ENCODE data around the gene BCL7C. TPM values are rescaled to one million over a fixed set of nuclear protein-coding genes. Genes with fewer than 3 reads are reported as not detected.
A peak's percentile ranks its signal among the peaks of the same experiment; 100 is the strongest.
"Not testable (repeated sequence)": the region's sequence is repeated elsewhere in the genome, so short reads cannot be mapped to it uniquely, and the experiment has no call there.

The BCL7C gene
- total RNA-seq (10 to 100 TPM; 17.8 to 19.1 TPM), total RNA-seq (6.9 to 41.1 (median 25.8) reads per million in 172 experiments)
- 33.1 TPM for polyA plus RNA-seq (2013, experiment 1 of 2)
- 26.4 TPM for polyA plus RNA-seq (2013, experiment 2 of 2)

DNA sequence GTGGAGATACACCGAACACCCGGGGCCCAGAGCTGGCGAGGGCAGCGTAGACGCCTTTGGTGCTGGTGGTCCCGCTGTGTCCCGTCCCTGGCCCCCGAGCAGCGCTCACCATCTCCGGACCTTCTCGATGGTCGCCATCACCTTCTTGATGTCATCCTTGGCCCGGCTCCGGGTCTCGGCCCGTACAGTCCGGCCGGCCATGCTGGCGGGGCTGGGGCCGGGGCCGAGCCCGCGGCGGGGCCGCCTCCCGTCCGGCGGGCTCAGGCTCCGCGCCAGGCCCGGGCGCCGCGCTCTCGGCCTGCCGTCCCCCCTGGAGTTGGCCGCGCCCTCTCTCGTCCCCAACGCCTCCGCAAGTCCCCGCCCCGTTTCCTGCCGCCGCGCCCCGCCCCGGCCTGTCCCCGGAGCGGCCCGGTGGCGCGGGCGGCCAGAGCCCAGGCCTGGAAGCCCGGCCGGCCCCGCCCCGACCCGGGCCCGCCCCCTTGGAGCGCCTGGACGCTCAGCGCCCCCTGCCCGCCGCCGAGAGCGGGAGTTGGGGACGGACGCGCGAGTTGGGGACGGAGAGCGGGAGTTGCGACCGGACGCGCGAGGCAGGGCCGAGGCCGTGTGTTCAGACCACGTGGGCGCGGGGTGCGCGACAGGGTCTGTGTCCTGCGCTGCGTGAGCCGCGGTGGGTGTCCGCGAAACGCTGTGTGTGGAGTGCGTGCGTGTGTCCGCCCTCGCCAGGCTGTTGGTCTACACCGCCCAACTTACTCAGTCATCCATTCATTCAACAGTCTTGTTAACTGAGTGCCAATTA is at the start of gene BCL7C:
BCL7C (minus strand) TSS at position 334 of the 796 bp plus-strand sequence; CDS start at position 201, 133 bp downstream.
- H3K4me1 ChIP-seq (ENCODE audit: insufficient read depth, low read length), result peaks cover 45% of the 10 kb centered on the region
- H3K4me3 Mint-ChIP-seq, result peak within 1 kb of the TSS; percentile 88
- ATAC-seq (ENCODE audit: poor library complexity) (peak; percentile 72), DNase-seq (peak; percentile 51 to 89 (median 74))
- no peaks in the 10 kb centered on the region for H3K27me3 ChIP-seq (ENCODE audit: control insufficient read depth in 1 of 2, insufficient read depth in 2 of 2, low read length in 2 of 2)
- ChIA-PET CTCF (interaction anchor here (1.3 to 1.4 kb wide), 2 partner anchors 8 to 49 kb away, joined by 5 to 7 read pairs; no protein-coding TSS in a partner anchor), POLR2A (interaction anchor here (1.0 to 5.6 kb wide), 4 partner anchors 8 to 224 kb away, joined by 4 to 35 read pairs (median 8); partner anchors contain the start of gene KAT8)
- peak within 1 kb of the TSS; percentile 72 for H3K27ac Mint-ChIP-seq
- H3K4me3 ChIP-seq (ENCODE audit: low read length), result peak within 1 kb of the TSS; percentile 88
- no peaks in the 10 kb centered on the region for H3K9me3 ChIP-seq (ENCODE audit: control insufficient read depth in 1 of 2, insufficient read depth in 1 of 2, low read length in 2 of 2)
- no peaks in the 10 kb centered on the region for H3K9me3 Mint-ChIP-seq
- no peaks in the 10 kb centered on the region for H3K27me3 Mint-ChIP-seq
- peaks cover 20% of the 10 kb centered on the region for H3K36me3 ChIP-seq (ENCODE audit: insufficient read depth, low read length)
- peaks cover 49% of the 10 kb centered on the region for H3K4me1 Mint-ChIP-seq (ENCODE audit: low read depth)
- peaks cover 20% of the 10 kb centered on the region for H3K36me3 Mint-ChIP-seq (ENCODE audit: low read depth)
- intact Hi-C loops (cut with DNase I, micrococcal nuclease), result loop anchor here (1.0 to 2.0 kb wide), 2 partner anchors 19 kb away; no protein-coding TSS in a partner anchor
- H3K27ac ChIP-seq (ENCODE audit: low read depth in 1 of 2, low read length in 2 of 2), result peak within 1 kb of the TSS; percentile 73 to 85
- TF ChIP-seq, protein P1, sequence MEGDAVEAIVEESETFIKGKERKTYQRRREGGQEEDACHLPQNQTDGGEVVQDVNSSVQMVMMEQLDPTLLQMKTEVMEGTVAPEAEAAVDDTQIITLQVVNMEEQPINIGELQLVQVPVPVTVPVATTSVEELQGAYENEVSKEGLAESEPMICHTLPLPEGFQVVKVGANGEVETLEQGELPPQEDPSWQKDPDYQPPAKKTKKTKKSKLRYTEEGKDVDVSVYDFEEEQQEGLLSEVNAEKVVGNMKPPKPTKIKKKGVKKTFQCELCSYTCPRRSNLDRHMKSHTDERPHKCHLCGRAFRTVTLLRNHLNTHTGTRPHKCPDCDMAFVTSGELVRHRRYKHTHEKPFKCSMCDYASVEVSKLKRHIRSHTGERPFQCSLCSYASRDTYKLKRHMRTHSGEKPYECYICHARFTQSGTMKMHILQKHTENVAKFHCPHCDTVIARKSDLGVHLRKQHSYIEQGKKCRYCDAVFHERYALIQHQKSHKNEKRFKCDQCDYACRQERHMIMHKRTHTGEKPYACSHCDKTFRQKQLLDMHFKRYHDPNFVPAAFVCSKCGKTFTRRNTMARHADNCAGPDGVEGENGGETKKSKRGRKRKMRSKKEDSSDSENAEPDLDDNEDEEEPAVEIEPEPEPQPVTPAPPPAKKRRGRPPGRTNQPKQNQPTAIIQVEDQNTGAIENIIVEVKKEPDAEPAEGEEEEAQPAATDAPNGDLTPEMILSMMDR (IDR thresholded peaks at IDR 0.05), result no peak

DNA sequence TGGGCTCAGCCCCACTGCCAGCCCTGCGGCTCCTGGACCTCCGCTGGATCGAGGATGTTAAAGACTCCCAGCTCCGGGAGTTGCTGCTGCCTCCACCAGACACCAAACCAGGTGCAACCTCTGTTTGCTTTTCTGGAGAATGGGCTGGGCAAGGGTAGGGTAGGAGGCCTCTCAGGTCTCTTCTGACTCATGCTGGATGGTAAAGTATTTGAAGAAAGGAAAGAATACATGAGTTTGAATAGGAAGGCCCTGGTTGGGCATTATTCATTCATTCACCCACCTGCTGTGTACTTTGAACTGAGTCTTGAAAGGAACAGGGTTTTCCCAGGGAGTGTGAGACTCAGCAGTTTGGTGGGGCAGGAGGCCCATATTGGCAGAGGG is 48.5 kb upstream of the BCL7C start:
- Mint-ChIP-seq H3K9me3 (no peaks in the 10 kb centered on the region), H3K4me3 (no peak overlapping the region), H3K36me3 (ENCODE audit: low read depth) (peaks cover 10% of the 10 kb centered on the region), H3K27ac (no peak overlapping the region), H3K27me3 (no peaks in the 10 kb centered on the region), H3K4me1 (ENCODE audit: low read depth) (peaks cover 15% of the 10 kb centered on the region)
- TF ChIP-seq, protein P1 (IDR thresholded peaks at IDR 0.05), result no peak
- no peak for DNase-seq
- no peak for ATAC-seq (ENCODE audit: poor library complexity)
- Histone ChIP-seq H3K27ac (ENCODE audit: low read depth in 1 of 2, low read length in 2 of 2) (peak overlapping the region in 1 of 2 donors; percentile 52), H3K9me3 (ENCODE audit: control insufficient read depth in 1 of 2, insufficient read depth in 1 of 2, low read length in 2 of 2) (no peaks in the 10 kb centered on the region), H3K27me3 (ENCODE audit: control insufficient read depth in 1 of 2, insufficient read depth in 2 of 2, low read length in 2 of 2) (no peaks in the 10 kb centered on the region), H3K36me3 (ENCODE audit: insufficient read depth, low read length) (peaks cover 7% of the 10 kb centered on the region), H3K4me3 (ENCODE audit: low read length) (no peak overlapping the region), H3K4me1 (ENCODE audit: insufficient read depth, low read length) (peaks cover 13% of the 10 kb centered on the region)
- intact Hi-C loops (cut with DNase I, micrococcal nuclease), result loop anchor here (1.0 kb wide), 1 partner anchor 98 kb away; no protein-coding TSS in a partner anchor
- ChIA-PET CTCF (interaction anchor here (1.0 to 2.4 kb wide), 8 partner anchors 8 to 175 kb away, joined by 3 to 14 read pairs (median 5); partner anchors contain the start of gene KAT8), POLR2A (interaction anchor here (1.7 kb wide), 1 partner anchor 98 kb away, joined by 9 read pairs; no protein-coding TSS in a partner anchor)

DNA sequence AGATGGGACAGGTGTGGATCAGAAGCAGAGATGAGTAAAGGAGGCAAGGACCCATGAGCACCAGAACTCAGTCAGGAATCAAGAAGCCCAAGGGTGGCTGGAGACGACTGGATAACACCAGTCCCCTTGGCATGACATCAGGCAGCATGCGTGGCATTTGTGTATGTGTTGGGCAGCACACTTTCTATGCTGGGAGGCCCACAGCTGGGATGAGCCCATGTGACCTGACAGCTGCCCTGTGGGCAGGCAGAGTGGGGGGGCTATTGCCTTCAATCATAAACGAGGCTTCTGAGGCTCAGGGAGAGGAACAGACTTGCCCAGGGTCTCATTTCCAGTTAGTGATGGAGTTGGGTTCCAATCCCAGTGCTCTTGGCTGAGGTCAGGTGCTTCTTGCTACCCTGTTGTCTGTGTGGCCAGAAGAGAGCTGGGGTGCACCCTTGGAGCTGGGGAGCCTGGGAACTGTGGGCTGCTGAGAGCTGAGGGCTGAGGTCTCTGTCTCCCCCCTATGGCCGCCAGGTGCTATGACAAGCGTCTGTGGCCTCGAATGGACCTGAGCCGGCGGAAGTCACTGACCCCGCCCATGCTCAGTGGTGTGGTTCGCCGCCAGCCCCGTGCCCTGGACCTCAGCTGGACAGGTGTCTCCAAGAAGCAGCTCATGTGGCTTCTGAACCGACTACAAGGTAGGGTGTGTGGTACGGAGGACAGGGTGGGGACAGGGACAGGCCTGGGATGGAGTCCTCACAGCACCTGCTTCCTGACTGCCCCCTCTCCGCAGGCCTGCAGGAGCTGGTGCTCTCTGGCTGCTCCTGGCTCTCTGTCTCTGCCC is 47.9 kb upstream of the BCL7C start:
- Mint-ChIP-seq H3K27me3 (no peaks in the 10 kb centered on the region), H3K4me1 (ENCODE audit: low read depth) (peaks cover 19% of the 10 kb centered on the region), H3K36me3 (ENCODE audit: low read depth) (peaks cover 10% of the 10 kb centered on the region), H3K27ac (no peak overlapping the region), H3K9me3 (no peaks in the 10 kb centered on the region), H3K4me3 (no peak overlapping the region)
- H3K9me3 ChIP-seq (ENCODE audit: control insufficient read depth in 1 of 2, insufficient read depth in 1 of 2, low read length in 2 of 2), result no peaks in the 10 kb centered on the region
- ATAC-seq (ENCODE audit: poor library complexity), result peak; percentile 95
- TF ChIP-seq, protein P1 (IDR thresholded peaks at IDR 0.05), result peak; percentile 87
- H3K27ac ChIP-seq (ENCODE audit: low read depth in 1 of 2, low read length in 2 of 2), result peak overlapping the region in 1 of 2 donors; percentile 52
- H3K4me1 ChIP-seq (ENCODE audit: insufficient read depth, low read length), result peaks cover 13% of the 10 kb centered on the region
- ChIA-PET CTCF (interaction anchor here (0.6 to 2.4 kb wide), 10 partner anchors 9 to 176 kb away, joined by 3 to 14 read pairs (median 4); partner anchors contain the start of gene KAT8), POLR2A (interaction anchor here (1.7 kb wide), 1 partner anchor 97 kb away, joined by 9 read pairs; no protein-coding TSS in a partner anchor)
- DNase-seq, result peak; percentile 34 to 85 (median 50)
- peaks cover 7% of the 10 kb centered on the region for H3K36me3 ChIP-seq (ENCODE audit: insufficient read depth, low read length)
- no peaks in the 10 kb centered on the region for H3K27me3 ChIP-seq (ENCODE audit: control insufficient read depth in 1 of 2, insufficient read depth in 2 of 2, low read length in 2 of 2)
- no peak overlapping the region for H3K4me3 ChIP-seq (ENCODE audit: low read length)
- intact Hi-C loops (cut with DNase I, micrococcal nuclease), result loop anchor here (1.0 kb wide), 1 partner anchor 98 kb away; no protein-coding TSS in a partner anchor

DNA sequence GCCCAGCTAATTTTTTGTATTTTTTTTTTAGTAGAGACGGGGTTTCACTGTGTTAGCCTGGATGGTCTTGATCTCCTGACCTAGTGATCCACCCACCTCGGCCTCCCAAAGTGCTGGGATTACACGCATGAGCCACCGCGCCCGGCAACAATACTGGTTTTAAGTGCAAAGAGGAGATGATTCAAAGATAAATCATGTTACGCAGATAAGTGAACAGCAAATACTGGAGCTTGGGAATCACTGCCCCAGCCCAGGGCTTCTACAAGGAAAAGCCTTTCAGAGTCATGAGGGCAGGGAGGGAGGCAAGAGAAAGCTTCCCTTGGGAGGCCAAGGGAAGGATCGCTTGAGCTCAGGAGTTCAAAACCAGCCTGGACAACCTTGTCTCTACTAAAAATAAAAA is 45.7 kb upstream of the BCL7C start:
- H3K9me3 Mint-ChIP-seq; POLR2A ChIA-PET; H3K36me3 Mint-ChIP-seq (ENCODE audit: low read depth); H3K9me3 ChIP-seq (ENCODE audit: control insufficient read depth in 1 of 2, insufficient read depth in 1 of 2, low read length in 2 of 2); ATAC-seq (ENCODE audit: poor library complexity); H3K4me3 ChIP-seq (ENCODE audit: low read length); H3K27ac ChIP-seq (ENCODE audit: low read depth in 1 of 2, low read length in 2 of 2); DNase-seq; H3K27me3 ChIP-seq (ENCODE audit: control insufficient read depth in 1 of 2, insufficient read depth in 2 of 2, low read length in 2 of 2); H3K27me3 Mint-ChIP-seq; H3K36me3 ChIP-seq (ENCODE audit: insufficient read depth, low read length); intact Hi-C loops (cut with DNase I, micrococcal nuclease); H3K4me3 Mint-ChIP-seq; H3K27ac Mint-ChIP-seq: not testable (repeated sequence)
- H3K4me1 Mint-ChIP-seq (ENCODE audit: low read depth), result peaks cover 27% of the 10 kb centered on the region
- CTCF ChIA-PET, result interaction anchor here (0.8 to 1.5 kb wide), 2 partner anchors 14 to 95 kb away, joined by 3 read pairs; no protein-coding TSS in a partner anchor
- H3K4me1 ChIP-seq (ENCODE audit: insufficient read depth, low read length), result peaks cover 20% of the 10 kb centered on the region
